Ovary (tissue), 3 donors: ENCODE results near the gene EDDM3A.

Experiments
- EP300 ChIP-seq: sonication (generic); formaldehyde crosslinking; IDR thresholded peaks from one replicate; pipeline ENCODE4 v1.6.1; 2017; ENCODE audit warnings: antibody characterized with exemption
- POLR2A ChIP-seq: fragments of 450-650 bp; IDR thresholded peaks from one replicate; pipeline ENCODE4 v1.6.1; 2017; ENCODE audit warnings: antibody characterized with exemption, mild to moderate bottlenecking, moderate library complexity
- TF ChIP-seq, protein P1 (sequence below), 3 donors: fragments of 450-650 bp in 2 of 3; fragments of 200-600 bp in 1 of 3; IDR thresholded peaks; one replicate each; pipeline versions ENCODE4 v1.5.1 to v1.8.0; 2016 to 2022; ENCODE audit warnings: antibody characterized with exemption in 3 of 3, mild to moderate bottlenecking in 1 of 3
- donor health status: DM: no; HTN: no; CAD: no.

GRCh38 chr14:20772650-20773049 is 27.0 kb downstream of the EDDM3A start:
- TF ChIP-seq, protein P1, sequence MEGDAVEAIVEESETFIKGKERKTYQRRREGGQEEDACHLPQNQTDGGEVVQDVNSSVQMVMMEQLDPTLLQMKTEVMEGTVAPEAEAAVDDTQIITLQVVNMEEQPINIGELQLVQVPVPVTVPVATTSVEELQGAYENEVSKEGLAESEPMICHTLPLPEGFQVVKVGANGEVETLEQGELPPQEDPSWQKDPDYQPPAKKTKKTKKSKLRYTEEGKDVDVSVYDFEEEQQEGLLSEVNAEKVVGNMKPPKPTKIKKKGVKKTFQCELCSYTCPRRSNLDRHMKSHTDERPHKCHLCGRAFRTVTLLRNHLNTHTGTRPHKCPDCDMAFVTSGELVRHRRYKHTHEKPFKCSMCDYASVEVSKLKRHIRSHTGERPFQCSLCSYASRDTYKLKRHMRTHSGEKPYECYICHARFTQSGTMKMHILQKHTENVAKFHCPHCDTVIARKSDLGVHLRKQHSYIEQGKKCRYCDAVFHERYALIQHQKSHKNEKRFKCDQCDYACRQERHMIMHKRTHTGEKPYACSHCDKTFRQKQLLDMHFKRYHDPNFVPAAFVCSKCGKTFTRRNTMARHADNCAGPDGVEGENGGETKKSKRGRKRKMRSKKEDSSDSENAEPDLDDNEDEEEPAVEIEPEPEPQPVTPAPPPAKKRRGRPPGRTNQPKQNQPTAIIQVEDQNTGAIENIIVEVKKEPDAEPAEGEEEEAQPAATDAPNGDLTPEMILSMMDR (IDR thresholded peaks at IDR 0.05): no peak
- TF ChIP-seq EP300 (no peak), POLR2A (no peak)
